ENCODE results near the gene DAPK1.

The DAPK1 gene

DNA sequence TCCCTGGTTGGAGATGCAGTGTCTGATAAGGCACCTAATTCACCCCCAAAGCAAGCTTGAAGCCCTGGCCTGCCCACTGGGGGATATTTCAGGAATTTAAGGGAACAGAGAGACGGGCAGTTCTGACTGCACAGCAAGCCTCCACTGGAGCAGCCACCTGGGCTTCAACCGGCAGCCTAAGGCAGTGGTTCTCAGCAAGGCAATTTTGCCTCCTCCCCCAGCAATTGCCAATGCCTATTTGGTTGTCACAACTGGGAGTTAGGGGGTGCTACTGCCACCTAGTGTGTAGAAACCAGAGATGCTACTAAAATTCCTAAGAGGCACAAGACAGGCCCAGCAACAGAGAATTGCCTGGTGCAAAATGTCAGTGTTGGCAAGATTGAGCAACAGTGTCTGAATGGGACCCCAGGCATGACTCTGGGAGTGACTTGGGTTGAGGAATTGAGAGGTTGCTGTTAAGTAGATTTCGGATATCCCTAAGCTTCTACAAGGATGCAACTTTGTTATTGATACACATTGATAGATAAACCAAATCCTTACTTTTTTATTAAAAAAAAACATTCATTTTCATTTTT lies 169.6 kb downstream of the DAPK1 start:
- peaks cover 14 to 32% of the 10 kb centered on the region in 2 donors for H3K36me3 ChIP-seq (ENCODE audit: control insufficient read depth in 1 of 2, insufficient read depth in 2 of 2, low read length in 2 of 2)
- H3K27ac ChIP-seq (ENCODE audit: low read depth, low read length) = no peak overlapping the region
- H3K9ac ChIP-seq (ENCODE audit: low read depth in 1 of 2, low read length in 2 of 2) = no peak overlapping the region
- H3K4me3 ChIP-seq (ENCODE audit: low read depth in 1 of 2, low read length in 2 of 2) = no peak overlapping the region
- H3K4me1 ChIP-seq (ENCODE audit: control insufficient read depth in 1 of 2, insufficient read depth in 2 of 2, low read length in 2 of 2) = no peaks in the 10 kb centered on the region
- peaks cover 5 to 8% of the 10 kb centered on the region in 2 donors for H3K9me3 ChIP-seq (ENCODE audit: control insufficient read depth in 1 of 2, low read length in 2 of 2)
- H3K27me3 ChIP-seq (ENCODE audit: control insufficient read depth in 1 of 2, insufficient read depth in 2 of 2, low read length in 2 of 2) = no peaks in the 10 kb centered on the region

DNA sequence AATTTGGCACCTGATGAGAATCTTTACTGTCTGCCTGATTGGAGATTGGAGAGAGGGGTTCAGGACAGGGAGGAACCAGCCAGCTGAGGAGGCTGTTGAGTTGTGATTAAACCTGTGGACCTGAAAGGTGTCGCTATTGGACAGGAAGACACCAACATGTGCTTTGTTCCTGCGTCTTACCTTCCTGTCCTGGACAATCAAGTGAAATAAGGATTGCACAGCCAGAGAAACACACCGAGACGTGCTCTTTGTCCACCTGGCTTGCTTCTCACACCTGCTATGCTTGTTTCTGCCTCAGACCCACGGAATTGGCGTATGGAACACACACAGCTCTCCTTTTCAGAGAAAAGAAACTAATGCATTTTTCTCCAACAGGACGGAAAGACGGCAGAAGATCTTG lies 170.6 kb downstream of the DAPK1 start:
- no peak overlapping the region for H3K4me3 ChIP-seq (ENCODE audit: low read depth in 1 of 2, low read length in 2 of 2)
- H3K4me1 ChIP-seq (ENCODE audit: control insufficient read depth in 1 of 2, insufficient read depth in 2 of 2, low read length in 2 of 2) = no peaks in the 10 kb centered on the region
- H3K27me3 ChIP-seq (ENCODE audit: control insufficient read depth in 1 of 2, insufficient read depth in 2 of 2, low read length in 2 of 2) = no peaks in the 10 kb centered on the region
- H3K9me3 ChIP-seq (ENCODE audit: control insufficient read depth in 1 of 2, low read length in 2 of 2) = peaks cover 5 to 8% of the 10 kb centered on the region in 2 donors
- H3K36me3 ChIP-seq (ENCODE audit: control insufficient read depth in 1 of 2, insufficient read depth in 2 of 2, low read length in 2 of 2) = peaks cover 14 to 32% of the 10 kb centered on the region in 2 donors
- no peak overlapping the region for H3K9ac ChIP-seq (ENCODE audit: low read depth in 1 of 2, low read length in 2 of 2)
- H3K27ac ChIP-seq (ENCODE audit: low read depth, low read length) = no peak overlapping the region

DNA sequence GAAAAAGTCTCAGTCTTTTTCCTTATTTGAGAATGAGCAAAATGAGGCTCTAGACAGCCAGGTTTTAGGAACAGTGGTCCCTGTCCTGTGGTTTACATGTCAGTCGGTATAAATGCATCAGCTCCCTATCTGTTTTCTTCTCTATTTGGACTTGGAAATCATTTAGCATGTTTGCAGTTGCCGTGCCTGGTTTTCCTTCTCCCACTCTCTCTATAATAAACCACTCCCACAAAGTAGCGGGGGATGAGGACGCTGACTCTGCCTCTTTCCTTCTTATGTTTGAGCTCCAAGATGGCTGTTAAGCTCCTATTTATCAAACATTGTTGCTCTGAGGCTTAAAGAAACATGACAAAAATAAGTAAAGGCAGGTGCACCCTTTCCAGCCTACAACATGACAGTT lies 171.1 kb downstream of the DAPK1 start:
- no peak overlapping the region for H3K4me3 ChIP-seq (ENCODE audit: low read depth in 1 of 2, low read length in 2 of 2)
- peaks cover 14 to 34% of the 10 kb centered on the region in 2 donors for H3K36me3 ChIP-seq (ENCODE audit: control insufficient read depth in 1 of 2, insufficient read depth in 2 of 2, low read length in 2 of 2)
- no peak overlapping the region for H3K27ac ChIP-seq (ENCODE audit: low read depth, low read length)
- H3K9ac ChIP-seq (ENCODE audit: low read depth in 1 of 2, low read length in 2 of 2) = no peak overlapping the region
- H3K27me3 ChIP-seq (ENCODE audit: control insufficient read depth in 1 of 2, insufficient read depth in 2 of 2, low read length in 2 of 2) = no peaks in the 10 kb centered on the region
- peaks cover 5 to 8% of the 10 kb centered on the region in 2 donors for H3K9me3 ChIP-seq (ENCODE audit: control insufficient read depth in 1 of 2, low read length in 2 of 2)
- H3K4me1 ChIP-seq (ENCODE audit: control insufficient read depth in 1 of 2, insufficient read depth in 2 of 2, low read length in 2 of 2) = no peaks in the 10 kb centered on the region

DNA sequence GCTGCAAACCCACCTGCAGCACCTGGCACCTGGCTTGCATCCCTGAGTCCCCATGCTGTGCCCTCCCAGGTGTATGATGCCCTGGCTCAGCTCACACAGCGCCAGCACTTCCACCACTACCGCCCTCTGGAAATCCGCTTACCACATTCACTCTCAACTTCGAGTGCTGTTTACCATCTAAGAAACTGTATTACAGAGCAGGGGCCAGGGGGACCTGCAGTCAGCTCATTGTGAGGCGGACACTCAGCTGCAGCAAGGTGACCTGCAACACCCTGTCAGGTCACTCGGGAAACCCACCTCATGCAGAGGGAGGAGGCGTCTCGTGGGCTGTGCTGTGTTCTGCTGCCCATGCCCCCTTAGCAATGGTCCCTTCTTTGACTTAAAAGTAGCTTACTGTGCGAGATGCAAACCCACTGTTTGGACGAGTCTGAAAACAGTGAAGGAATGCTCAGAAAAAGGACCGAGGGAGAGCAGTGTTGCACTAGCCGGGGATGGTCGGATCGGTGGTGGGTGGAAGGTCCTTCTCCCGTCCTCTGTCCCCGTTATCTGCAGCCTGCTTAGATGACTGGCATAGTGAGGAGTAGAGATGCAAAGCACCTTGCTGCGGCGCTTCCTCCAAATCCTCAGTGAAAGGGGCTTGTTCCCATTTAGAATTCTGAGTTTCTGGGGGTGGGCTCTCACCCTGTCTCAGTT lies 173.1 kb downstream of the DAPK1 start:
- Histone ChIP-seq H3K4me1 (ENCODE audit: control insufficient read depth in 1 of 2, insufficient read depth in 2 of 2, low read length in 2 of 2) (no peaks in the 10 kb centered on the region), H3K36me3 (ENCODE audit: control insufficient read depth in 1 of 2, insufficient read depth in 2 of 2, low read length in 2 of 2) (peaks cover 12 to 26% of the 10 kb centered on the region in 2 donors), H3K9ac (ENCODE audit: low read depth in 1 of 2, low read length in 2 of 2) (no peak overlapping the region), H3K4me3 (ENCODE audit: low read depth in 1 of 2, low read length in 2 of 2) (no peak overlapping the region), H3K27me3 (ENCODE audit: control insufficient read depth in 1 of 2, insufficient read depth in 2 of 2, low read length in 2 of 2) (no peaks in the 10 kb centered on the region), H3K27ac (ENCODE audit: low read depth, low read length) (no peak overlapping the region), H3K9me3 (ENCODE audit: control insufficient read depth in 1 of 2, low read length in 2 of 2) (peaks cover 5 to 8% of the 10 kb centered on the region in 2 donors)

DNA sequence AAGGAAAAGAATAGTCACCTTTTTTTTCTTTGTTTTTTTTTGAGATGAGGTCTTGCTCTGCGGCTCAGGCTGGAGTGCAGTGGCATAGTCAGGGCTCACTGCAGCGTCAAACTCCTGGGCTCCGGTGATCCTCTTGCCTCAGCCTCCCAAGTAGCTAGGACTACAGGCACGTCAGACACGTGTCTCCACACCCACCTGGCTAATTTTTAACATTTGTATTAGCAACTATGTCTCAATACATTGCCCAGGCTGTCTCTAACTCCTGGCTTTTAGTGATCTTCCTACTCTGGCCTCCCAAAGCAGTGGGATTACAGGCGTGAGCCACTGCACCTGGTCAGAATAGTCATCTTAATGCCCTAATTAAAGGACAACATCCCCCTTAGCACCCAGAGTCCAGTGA lies 173.8 kb downstream of the DAPK1 start:
- Histone ChIP-seq H3K36me3 (ENCODE audit: control insufficient read depth in 1 of 2, insufficient read depth in 2 of 2, low read length in 2 of 2) (peaks cover 6 to 22% of the 10 kb centered on the region in 2 donors), H3K9me3 (ENCODE audit: control insufficient read depth in 1 of 2, low read length in 2 of 2) (peaks cover 5 to 8% of the 10 kb centered on the region in 2 donors), H3K9ac (ENCODE audit: low read depth in 1 of 2, low read length in 2 of 2) (no peak overlapping the region), H3K4me3 (ENCODE audit: low read depth in 1 of 2, low read length in 2 of 2) (no peak overlapping the region), H3K27ac (ENCODE audit: low read depth, low read length) (no peak overlapping the region), H3K27me3 (ENCODE audit: control insufficient read depth in 1 of 2, insufficient read depth in 2 of 2, low read length in 2 of 2) (no peaks in the 10 kb centered on the region), H3K4me1 (ENCODE audit: control insufficient read depth in 1 of 2, insufficient read depth in 2 of 2, low read length in 2 of 2) (no peaks in the 10 kb centered on the region)

DNA sequence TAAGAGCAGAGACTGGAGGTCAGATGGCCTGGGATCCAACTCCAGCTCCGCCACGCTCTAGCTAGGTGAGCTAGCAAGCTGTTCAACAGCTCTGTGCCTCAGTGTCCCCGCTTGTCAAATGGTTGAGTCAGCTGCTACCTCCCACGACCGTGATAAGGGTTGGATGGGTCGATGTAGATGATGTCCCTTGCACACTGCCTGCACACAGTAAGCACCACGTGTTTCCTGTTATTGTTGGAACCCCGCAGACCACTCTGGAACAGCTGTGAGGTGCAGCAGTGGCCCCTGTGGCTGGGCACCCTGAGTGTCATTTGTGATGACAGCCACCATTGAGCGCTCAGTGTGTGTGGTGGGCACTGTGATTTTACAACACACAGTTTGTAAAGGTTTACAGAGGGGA lies 174.3 kb downstream of the DAPK1 start:
- H3K27me3 ChIP-seq (ENCODE audit: control insufficient read depth in 1 of 2, insufficient read depth in 2 of 2, low read length in 2 of 2) = no peaks in the 10 kb centered on the region
- peaks cover 3 to 18% of the 10 kb centered on the region in 2 donors for H3K36me3 ChIP-seq (ENCODE audit: control insufficient read depth in 1 of 2, insufficient read depth in 2 of 2, low read length in 2 of 2)
- no peak overlapping the region for H3K9ac ChIP-seq (ENCODE audit: low read depth in 1 of 2, low read length in 2 of 2)
- H3K27ac ChIP-seq (ENCODE audit: low read depth, low read length) = no peak overlapping the region
- no peak overlapping the region for H3K4me3 ChIP-seq (ENCODE audit: low read depth in 1 of 2, low read length in 2 of 2)
- H3K9me3 ChIP-seq (ENCODE audit: control insufficient read depth in 1 of 2, low read length in 2 of 2) = peaks cover 3% of the 10 kb centered on the region in 2 donors
- no peaks in the 10 kb centered on the region for H3K4me1 ChIP-seq (ENCODE audit: control insufficient read depth in 1 of 2, insufficient read depth in 2 of 2, low read length in 2 of 2)

DNA sequence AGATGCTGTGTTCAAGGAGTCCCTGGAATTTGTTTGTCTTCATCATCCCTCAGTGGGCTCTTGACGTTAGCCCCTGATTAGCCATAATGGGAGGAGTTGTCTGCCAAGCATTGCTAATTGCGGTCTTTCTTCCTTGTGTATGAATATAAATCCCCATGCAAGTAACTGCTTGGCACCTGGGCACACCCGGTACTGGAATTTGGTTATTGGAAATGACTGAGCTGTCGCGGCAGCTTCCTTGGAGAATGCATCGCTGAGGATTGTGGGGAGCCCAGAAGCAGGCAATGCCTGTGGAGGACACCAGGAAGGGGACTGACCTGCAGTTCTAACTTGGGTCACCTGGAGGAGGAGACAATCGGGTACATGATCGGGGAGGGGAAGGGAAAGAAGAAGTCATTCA lies 174.9 kb downstream of the DAPK1 start:
- no peak overlapping the region for H3K4me3 ChIP-seq (ENCODE audit: low read depth in 1 of 2, low read length in 2 of 2)
- no peaks in the 10 kb centered on the region for H3K4me1 ChIP-seq (ENCODE audit: control insufficient read depth in 1 of 2, insufficient read depth in 2 of 2, low read length in 2 of 2)
- peaks cover 3 to 15% of the 10 kb centered on the region in 2 donors for H3K36me3 ChIP-seq (ENCODE audit: control insufficient read depth in 1 of 2, insufficient read depth in 2 of 2, low read length in 2 of 2)
- no peaks in the 10 kb centered on the region for H3K27me3 ChIP-seq (ENCODE audit: control insufficient read depth in 1 of 2, insufficient read depth in 2 of 2, low read length in 2 of 2)
- no peak overlapping the region for H3K27ac ChIP-seq (ENCODE audit: low read depth, low read length)
- no peaks in the 10 kb centered on the region for H3K9me3 ChIP-seq (ENCODE audit: control insufficient read depth in 1 of 2, low read length in 2 of 2)
- no peak overlapping the region for H3K9ac ChIP-seq (ENCODE audit: low read depth in 1 of 2, low read length in 2 of 2)

DNA sequence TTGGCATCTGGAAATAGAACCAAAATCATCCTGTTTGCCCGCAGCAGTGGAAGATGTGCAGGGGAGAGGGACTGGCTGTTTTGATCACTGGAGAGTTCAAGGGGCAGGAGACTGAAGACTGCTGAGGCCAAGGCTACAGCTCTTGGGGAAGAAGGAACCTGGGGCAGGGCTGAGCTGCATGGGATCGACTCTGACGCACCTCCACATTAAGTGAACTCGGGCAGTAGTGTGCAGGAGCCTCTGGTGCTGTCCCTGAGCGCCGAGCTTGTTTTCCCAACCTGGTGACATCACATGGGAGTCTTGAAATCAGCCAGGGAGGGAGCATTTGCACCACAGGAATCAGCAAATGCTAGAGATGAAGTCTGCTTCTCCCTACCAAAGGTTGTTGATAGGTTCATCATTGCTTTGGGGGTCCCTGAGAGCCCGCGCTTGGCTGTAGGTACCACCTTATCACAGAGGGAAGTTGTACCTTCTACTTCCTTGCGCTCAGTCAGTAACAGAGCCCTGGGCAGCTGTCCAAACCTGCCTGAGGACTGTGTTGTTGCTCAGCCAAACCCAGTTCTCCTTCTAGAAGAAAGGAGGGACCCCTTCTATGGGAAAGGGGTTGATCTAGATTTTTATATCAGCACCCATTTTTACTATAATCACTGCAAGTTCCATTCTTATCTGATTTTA lies 175.9 kb downstream of the DAPK1 start:
- no peak overlapping the region for H3K4me3 ChIP-seq (ENCODE audit: low read depth in 1 of 2, low read length in 2 of 2)
- H3K4me1 ChIP-seq (ENCODE audit: control insufficient read depth in 1 of 2, insufficient read depth in 2 of 2, low read length in 2 of 2) = no peaks in the 10 kb centered on the region
- H3K9me3 ChIP-seq (ENCODE audit: control insufficient read depth in 1 of 2, low read length in 2 of 2) = no peaks in the 10 kb centered on the region
- H3K36me3 ChIP-seq (ENCODE audit: control insufficient read depth in 1 of 2, insufficient read depth in 2 of 2, low read length in 2 of 2) = peaks cover 0 to 13% of the 10 kb centered on the region in 2 donors
- H3K27me3 ChIP-seq (ENCODE audit: control insufficient read depth in 1 of 2, insufficient read depth in 2 of 2, low read length in 2 of 2) = no peaks in the 10 kb centered on the region
- H3K9ac ChIP-seq (ENCODE audit: low read depth in 1 of 2, low read length in 2 of 2) = no peak overlapping the region
- H3K27ac ChIP-seq (ENCODE audit: low read depth, low read length) = no peak overlapping the region

DNA sequence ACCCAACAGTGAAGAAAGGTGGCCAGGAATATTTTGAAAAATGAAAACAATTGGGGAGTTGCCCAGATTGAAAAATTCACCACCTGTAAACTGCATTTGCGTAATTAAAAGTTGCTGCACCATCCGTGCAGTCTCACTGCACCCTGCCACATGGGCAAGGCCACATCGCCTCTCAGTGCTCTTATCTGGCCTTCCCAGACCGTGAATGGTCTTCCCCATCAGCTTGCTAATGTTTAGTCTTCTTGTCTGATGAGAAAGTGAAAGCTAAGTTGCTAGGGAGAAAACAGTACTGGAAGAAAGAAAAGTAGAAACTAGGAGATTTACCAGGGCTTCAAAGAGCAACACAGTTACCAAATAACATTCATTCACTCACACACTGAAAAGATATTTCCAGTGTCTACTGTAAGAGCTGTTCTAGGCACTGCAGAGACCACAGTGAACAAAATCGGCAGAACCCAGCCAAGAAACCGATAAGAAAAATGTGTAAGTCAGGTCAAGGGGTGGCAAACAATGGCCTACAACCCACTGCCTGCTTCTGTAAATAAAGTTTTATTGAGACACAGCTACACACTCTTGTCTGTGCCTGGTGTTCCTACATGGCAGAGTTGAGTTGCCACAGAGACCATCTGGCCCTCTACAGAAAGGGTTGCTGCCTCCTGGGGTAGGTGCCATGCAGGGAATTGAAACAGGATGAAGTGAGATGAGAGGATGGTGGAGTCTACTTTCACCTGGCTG lies 177.1 kb downstream of the DAPK1 start:
- H3K36me3 ChIP-seq (ENCODE audit: control insufficient read depth in 1 of 2, insufficient read depth in 2 of 2, low read length in 2 of 2) = peaks cover 0 to 15% of the 10 kb centered on the region in 2 donors
- H3K4me3 ChIP-seq (ENCODE audit: low read depth in 1 of 2, low read length in 2 of 2) = no peak overlapping the region

More for the DNA sequence above, 177.1 kb downstream of the DAPK1 start:
- no peaks in the 10 kb centered on the region for H3K9me3 ChIP-seq (ENCODE audit: control insufficient read depth in 1 of 2, low read length in 2 of 2)
- no peak overlapping the region for H3K27ac ChIP-seq (ENCODE audit: low read depth, low read length)
- no peaks in the 10 kb centered on the region for H3K27me3 ChIP-seq (ENCODE audit: control insufficient read depth in 1 of 2, insufficient read depth in 2 of 2, low read length in 2 of 2)
- H3K4me1 ChIP-seq (ENCODE audit: control insufficient read depth in 1 of 2, insufficient read depth in 2 of 2, low read length in 2 of 2) = no peaks in the 10 kb centered on the region
- H3K9ac ChIP-seq (ENCODE audit: low read depth in 1 of 2, low read length in 2 of 2) = no peak overlapping the region
